HG02840 (cell line): ENCODE results near the gene ATP9B.
A peak's percentile ranks its signal among the peaks of the same experiment; 100 is the strongest.

Experiments used
- ATAC-seq: cut with Tn5 transposase; IDR thresholded peaks from one replicate; pipeline ENCODE4 v1.9.1; 2021; ENCODE audit warnings: mild to moderate bottlenecking, moderate library complexity, moderate number of reproducible peaks; ENCODE audit not compliant: unreplicated experiment, low FRiP score

ATP9B gene

GRCh38 chr18:79345366-79345765 is 276.2 kb downstream of the ATP9B start:
- no peak for ATAC-seq

GRCh38 chr18:79345981-79346380 is 276.8 kb downstream of the ATP9B start:
- no peak for ATAC-seq

- no peak for ATAC-seq
Observed at GRCh38 chr18:79348066-79348465, 278.9 kb downstream of the ATP9B start.

- no peak for ATAC-seq
Observed at GRCh38 chr18:79352432-79352831, 283.2 kb downstream of the ATP9B start.

GRCh38 chr18:79353267-79353666 is 284.1 kb downstream of the ATP9B start:
- no peak for ATAC-seq

- ATAC-seq, result no peak
Observed at GRCh38 chr18:79354350-79354749, 285.2 kb downstream of the ATP9B start.

GRCh38 chr18:79355433-79356335 is 286.5 kb downstream of the ATP9B start:
- peak; percentile 22 for ATAC-seq

GRCh38 chr18:79356435-79356834 is 287.2 kb downstream of the ATP9B start:
- peak; percentile 95 for ATAC-seq

- no peak for ATAC-seq
Observed at GRCh38 chr18:79360933-79361332, 291.7 kb downstream of the ATP9B start.

- no peak for ATAC-seq
Observed at GRCh38 chr18:79361766-79362522, 292.8 kb downstream of the ATP9B start.

GRCh38 chr18:79365701-79366100 is 296.5 kb downstream of the ATP9B start:
- no peak for ATAC-seq

- no peak for ATAC-seq
Observed at GRCh38 chr18:79366177-79367094, 297.2 kb downstream of the ATP9B start.

GRCh38 chr18:79367480-79367879 is 298.3 kb downstream of the ATP9B start:
- ATAC-seq, result no peak

GRCh38 chr18:79367989-79368388 is 298.8 kb downstream of the ATP9B start:
- no peak for ATAC-seq

GRCh38 chr18:79368681-79369080 is 299.5 kb downstream of the ATP9B start:
- no peak for ATAC-seq

- no peak for ATAC-seq
Observed at GRCh38 chr18:79371561-79372121, 302.4 kb downstream of the ATP9B start.

- no peak for ATAC-seq
Observed at GRCh38 chr18:79372461-79372860, 303.3 kb downstream of the ATP9B start.

GRCh38 chr18:79372991-79373390 is 303.8 kb downstream of the ATP9B start:
- ATAC-seq, result no peak

- ATAC-seq, result no peak
Observed at GRCh38 chr18:79373736-79374135, 304.5 kb downstream of the ATP9B start.
